Small intestine (tissue), 7 donors: ENCODE measurements around the gene GCGR. TPM values are rescaled to one million over a fixed set of nuclear protein-coding genes. Genes with fewer than 3 reads are reported as not detected.

Experiments
- DNase-seq, 2 donors: peaks; one replicate each; pipeline versions ENCODE4 v3.0.0 to v3.0.0-alpha.2; 2013
- FAIRE-seq: peaks from 2 replicates; lab custom pipeline; 2012; peaks lifted over from hg19 to GRCh38; lab: Jason Lieb, UNC
- H3K27ac ChIP-seq, 3 donors: one replicate each; pipeline ENCODE4 v1.5.1; 2013; ENCODE audit warnings: low read length in 2 of 3, mild to moderate bottlenecking in 2 of 3, control low read depth in 1 of 3, inconsistent platforms in 1 of 3, low read depth in 1 of 3, moderate library complexity in 1 of 3
- H3K27me3 ChIP-seq, 3 donors: one replicate each; pipeline ENCODE4 v1.6.1; 2013; ENCODE audit warnings: low read length in 3 of 3, inconsistent platforms in 1 of 3; ENCODE audit not compliant: control insufficient read depth in 3 of 3, insufficient read depth in 3 of 3
- H3K36me3 ChIP-seq, 3 donors: one replicate each; pipeline ENCODE4 v1.6.1; 2013; ENCODE audit warnings: low read length in 3 of 3, inconsistent platforms in 1 of 3, low read depth in 1 of 3, mild to moderate bottlenecking in 1 of 3, moderate library complexity in 1 of 3; ENCODE audit not compliant: control insufficient read depth in 3 of 3, insufficient read depth in 2 of 3
- H3K4me1 ChIP-seq, 3 donors: one replicate each; pipeline ENCODE4 v1.6.1; 2013; ENCODE audit warnings: low read length in 2 of 3, inconsistent platforms in 1 of 3, low read depth in 1 of 3, mild to moderate bottlenecking in 1 of 3, moderate library complexity in 1 of 3; ENCODE audit not compliant: control insufficient read depth in 3 of 3, insufficient read depth in 2 of 3
- H3K4me3 ChIP-seq, 3 donors: one replicate each; pipeline ENCODE4 v1.5.1; 2013; ENCODE audit warnings: low read length in 3 of 3, control low read depth in 1 of 3, inconsistent platforms in 1 of 3, low read depth in 1 of 3, mild to moderate bottlenecking in 1 of 3, moderate library complexity in 1 of 3
- H3K9me3 ChIP-seq, 2 donors: one replicate each; pipeline ENCODE4 v1.6.1; 2013; ENCODE audit warnings: low read depth in 1 of 2, low read length in 1 of 2; ENCODE audit not compliant: control insufficient read depth in 2 of 2, insufficient read depth in 1 of 2
- WGBS, 3 donors: extraction: QIAGEN DNeasy Blood & Tissue Kit; methylation state at CpG; one replicate each; pipeline ENCODE4 v1.1.7; 2013; 5-methylcytosine and 5-hydroxymethylcytosine counted together
- polyA plus RNA-seq, 4 donors: library from polyadenylated mRNA; stranded (reverse) in 3 of 4; unstranded in 1 of 4; fragments of 200-250 nt in 3 of 4; fragments of 120-200 nt in 1 of 4; gene quantifications; one replicate each; pipeline versions ENCODE4 v1.2.1 to v1.2.3, GENCODE V29; 2013
- donor health status: healthy with polysubstance abuse.
- donor health status: control.
- donor health status: control.
- donor health status: Bipolar disorder and iron deficiency.
- donor health status: healthy.

Gene GCGR
- polyA plus RNA-seq, 4 donors = 0.27 to 2.2 (median 1.7) TPM

GRCh38 chr17:81824595-81824994 is 20.6 kb downstream of the GCGR start:
- 85 to 93% (median 90%) methylated on average over 8 to 11 of the region's 11 CpGs for WGBS, 3 donors
- H3K9me3 ChIP-seq = no peaks in the 10 kb centered on the region
- no peak overlapping the region for H3K4me3 ChIP-seq
- H3K36me3 ChIP-seq = peaks cover 0 to 46% (median 3%) of the 10 kb centered on the region in 3 donors
- no peak for DNase-seq
- no peak overlapping the region for H3K27ac ChIP-seq
- no peaks in the 10 kb centered on the region for H3K27me3 ChIP-seq
- FAIRE-seq = no peak
- peaks cover 0 to 27% (median 5%) of the 10 kb centered on the region in 3 donors for H3K4me1 ChIP-seq

DNA sequence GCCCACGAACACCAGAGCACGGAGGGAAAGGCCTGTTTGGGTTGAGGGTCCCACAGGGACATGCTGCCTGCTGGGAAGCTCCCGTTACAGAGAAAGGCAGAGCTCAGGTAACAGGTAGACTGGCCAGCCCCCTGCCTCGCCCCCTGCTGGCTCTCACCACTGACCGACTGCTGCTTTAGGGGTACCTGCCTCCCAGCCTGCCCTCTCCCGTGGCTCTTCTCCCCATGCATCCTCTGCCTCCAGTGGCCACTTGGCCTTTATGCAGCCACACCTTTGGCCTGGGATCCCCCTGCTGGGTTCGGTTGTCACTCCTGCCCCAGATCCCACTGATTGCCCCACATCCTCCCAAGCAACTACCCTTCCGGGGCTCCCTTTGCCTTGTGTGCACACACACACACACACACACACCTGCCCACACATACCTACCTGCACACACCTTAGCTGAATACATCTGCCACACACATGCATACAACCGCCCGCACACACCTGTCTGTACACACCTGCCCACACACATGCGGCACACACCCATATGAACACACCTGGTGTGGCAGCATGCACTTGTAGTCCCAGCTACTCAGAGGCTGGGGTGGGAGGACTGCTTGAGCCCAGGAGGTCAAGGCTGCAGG is 22.0 kb downstream of the GCGR start:
- DNase-seq = no peak
- Histone ChIP-seq H3K36me3 (peaks cover 0 to 52% (median 3%) of the 10 kb centered on the region in 3 donors), H3K27me3 (no peaks in the 10 kb centered on the region), H3K9me3 (no peaks in the 10 kb centered on the region), H3K4me3 (no peak overlapping the region), H3K27ac (no peak overlapping the region), H3K4me1 (peaks cover 0 to 27% (median 5%) of the 10 kb centered on the region in 3 donors)
- WGBS, 3 donors = 68 to 81% (median 76%) methylated on average over 11 of the region's 11 CpGs
- no peak for FAIRE-seq

- WGBS, 3 donors = 82 to 88% (median 83%) methylated on average over 7 of the region's 7 CpGs
- DNase-seq (no peak), FAIRE-seq (no peak)
- Histone ChIP-seq H3K27me3 (no peaks in the 10 kb centered on the region), H3K27ac (no peak overlapping the region), H3K4me1 (peaks cover 0 to 22% (median 4%) of the 10 kb centered on the region in 3 donors), H3K9me3 (no peaks in the 10 kb centered on the region), H3K36me3 (peaks cover 0 to 34% (median 3%) of the 10 kb centered on the region in 3 donors), H3K4me3 (no peak overlapping the region)
Observed at GRCh38 chr17:81828656-81829055, 24.7 kb downstream of the GCGR start.

- Histone ChIP-seq H3K36me3 (peaks cover 0 to 27% (median 0%) of the 10 kb centered on the region in 3 donors), H3K4me3 (no peak overlapping the region), H3K9me3 (no peaks in the 10 kb centered on the region), H3K27ac (no peak overlapping the region), H3K4me1 (peaks cover 0 to 26% (median 4%) of the 10 kb centered on the region in 3 donors), H3K27me3 (no peaks in the 10 kb centered on the region)
- WGBS, 3 donors = 88 to 94% (median 92%) methylated on average over 6 of the region's 6 CpGs
- no peak for FAIRE-seq
- DNase-seq = no peak
Observed at GRCh38 chr17:81829858-81830257, 25.9 kb downstream of the GCGR start.

- WGBS, 3 donors = 83 to 84% (median 83%) methylated on average over 7 of the region's 7 CpGs
- H3K4me1 ChIP-seq = peaks cover 0 to 22% (median 4%) of the 10 kb centered on the region in 3 donors
- no peaks in the 10 kb centered on the region for H3K9me3 ChIP-seq
- H3K27ac ChIP-seq = peak overlapping the region in 1 of 3 donors; percentile 88
- DNase-seq (no peak), FAIRE-seq (no peak)
- no peak overlapping the region for H3K4me3 ChIP-seq
- H3K27me3 ChIP-seq = no peaks in the 10 kb centered on the region
- peaks cover 0 to 16% (median 0%) of the 10 kb centered on the region in 3 donors for H3K36me3 ChIP-seq
Observed at GRCh38 chr17:81831563-81831956, 27.6 kb downstream of the GCGR start.

GRCh38 chr17:81831957-81832607 is 28.1 kb downstream of the GCGR start:
- H3K4me1 ChIP-seq = peaks cover 0 to 22% (median 4%) of the 10 kb centered on the region in 3 donors
- peak in 1 of 2 donors; percentile 49 for DNase-seq
- peak overlapping the region; percentile 77 to 88 (median 87) for H3K27ac ChIP-seq
- no peaks in the 10 kb centered on the region for H3K27me3 ChIP-seq
- no peaks in the 10 kb centered on the region for H3K9me3 ChIP-seq
- FAIRE-seq = no peak
- WGBS, 3 donors = 29 to 32% (median 31%) methylated on average over 18 of the region's 18 CpGs
- H3K36me3 ChIP-seq = peaks cover 0 to 16% (median 0%) of the 10 kb centered on the region in 3 donors
- H3K4me3 ChIP-seq = peak overlapping the region; percentile 52 to 70 (median 61)

GRCh38 chr17:81832608-81833159 is 28.7 kb downstream of the GCGR start:
- FAIRE-seq (no peak), DNase-seq (no peak)
- Histone ChIP-seq H3K4me1 (peaks cover 0 to 22% (median 4%) of the 10 kb centered on the region in 3 donors), H3K4me3 (peak overlapping the region; percentile 52 to 70 (median 61)), H3K27me3 (no peaks in the 10 kb centered on the region), H3K36me3 (peaks cover 0 to 16% (median 0%) of the 10 kb centered on the region in 3 donors), H3K27ac (peak overlapping the region; percentile 77 to 88 (median 87)), H3K9me3 (no peaks in the 10 kb centered on the region)
- 0% methylated on average over 37 to 65 of the region's 65 CpGs for WGBS, 3 donors

DNA sequence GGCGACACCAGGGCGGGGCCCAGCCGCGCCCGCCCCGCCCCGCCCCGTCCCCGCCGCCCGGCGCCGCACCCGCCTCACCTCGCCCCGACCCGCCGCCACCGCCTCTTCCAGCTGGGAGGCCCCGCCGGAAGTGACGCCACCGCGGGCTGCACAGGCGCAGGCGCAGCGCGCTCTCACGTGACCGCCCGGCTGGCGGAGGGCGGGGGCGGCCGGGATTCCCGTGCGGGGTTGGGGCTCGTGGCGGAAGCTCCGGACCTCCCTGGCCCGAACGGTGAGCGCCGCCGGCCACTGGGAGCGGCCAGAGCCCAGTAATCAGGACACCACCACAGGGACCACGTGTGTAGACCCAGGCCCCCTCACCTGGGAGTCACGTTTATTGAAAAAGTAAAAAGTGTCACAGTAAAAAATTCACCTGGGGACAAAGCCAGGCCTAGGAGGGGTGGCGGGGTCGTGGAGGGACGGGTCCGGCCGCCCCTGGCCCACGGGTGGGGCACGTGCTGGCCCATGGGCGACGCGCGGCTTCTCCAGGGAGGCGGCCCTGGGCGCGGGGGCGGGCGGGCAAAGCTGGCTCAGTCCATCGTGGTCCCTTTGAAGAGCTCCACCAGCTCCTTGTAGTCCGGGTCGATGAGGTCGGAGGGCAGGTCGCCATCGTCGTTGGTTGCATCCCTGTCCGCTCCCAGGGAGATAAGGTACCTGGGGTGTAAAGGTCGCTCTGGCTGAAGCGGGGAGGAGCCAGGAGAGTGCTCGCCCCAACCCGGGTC is 29.4 kb downstream of the GCGR start, which contains the start of gene MCRIP1:
Gene MCRIP1 (minus strand): TSS at position 132 of the 761 bp plus-strand sequence. CDS start 8,785 bp downstream, outside the sequence.
- Histone ChIP-seq H3K4me3 (peak within 1 kb of the TSS; percentile 61 to 91 (median 67)), H3K27ac (peak within 1 kb of the TSS; percentile 98 to 99 (median 98)), H3K9me3 (no peaks in the 10 kb centered on the region), H3K27me3 (no peaks in the 10 kb centered on the region), H3K4me1 (peaks cover 0 to 19% (median 4%) of the 10 kb centered on the region in 3 donors), H3K36me3 (peaks cover 0 to 16% (median 0%) of the 10 kb centered on the region in 3 donors)
- FAIRE-seq (no peak), DNase-seq (peak; percentile 94 to 98)
- 1% methylated on average over 37 to 76 of the region's 76 CpGs for WGBS, 3 donors
